Measurements from ENCODE around the gene CACNA2D1. TPM values are rescaled to one million over a fixed set of nuclear protein-coding genes. Genes with fewer than 3 reads are reported as not detected.

CACNA2D1 gene
- total RNA-seq, 2 experiments from 2014 or later = not detected

GRCh38 chr7:82335001-82335400, 108.6 kb downstream of the CACNA2D1 start:
- DNase-seq = no peak
- ChIA-PET CTCF (no interaction called here), POLR2A (no interaction called here)
- Mint-ChIP-seq H3K27me3 (no peaks in the 10 kb centered on the region), H3K4me3 (no peak overlapping the region), H3K36me3 (ENCODE audit: low read depth) (no peaks in the 10 kb centered on the region), H3K27ac (no peak overlapping the region), H3K4me1 (no peaks in the 10 kb centered on the region), H3K9me3 (no peaks in the 10 kb centered on the region)

DNA sequence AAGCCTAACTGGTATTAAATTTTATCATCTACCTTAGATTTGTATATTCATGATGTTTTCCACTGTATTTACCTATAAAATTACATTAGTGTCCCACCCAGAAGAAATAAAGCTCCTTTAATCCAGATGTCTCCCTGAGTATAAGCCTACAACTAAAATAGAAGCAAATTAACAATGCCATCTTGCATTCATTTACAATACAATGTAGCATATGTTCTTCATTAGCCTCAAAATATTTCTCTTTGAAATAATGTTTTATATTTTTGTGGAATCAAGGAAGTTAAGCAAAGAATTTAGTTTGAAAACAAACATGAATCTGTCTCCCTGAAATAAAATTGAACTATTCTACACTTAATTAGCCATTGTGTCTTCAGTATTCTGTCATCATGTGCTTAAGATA, 112.3 kb downstream of the CACNA2D1 start:
- no peaks in the 10 kb centered on the region for H3K36me3 Mint-ChIP-seq (ENCODE audit: low read depth)
- H3K9me3 Mint-ChIP-seq = no peaks in the 10 kb centered on the region
- no peaks in the 10 kb centered on the region for H3K27me3 Mint-ChIP-seq
- no peak for DNase-seq
- no peak overlapping the region for H3K4me3 Mint-ChIP-seq
- CTCF ChIA-PET = no interaction called here
- POLR2A ChIA-PET = no interaction called here
- no peak overlapping the region for H3K27ac Mint-ChIP-seq
- no peaks in the 10 kb centered on the region for H3K4me1 Mint-ChIP-seq

- H3K4me1 Mint-ChIP-seq = no peaks in the 10 kb centered on the region
- no peaks in the 10 kb centered on the region for H3K36me3 Mint-ChIP-seq (ENCODE audit: low read depth)
- no peak overlapping the region for H3K4me3 Mint-ChIP-seq
- H3K27ac Mint-ChIP-seq = no peak overlapping the region
- DNase-seq = no peak
- H3K9me3 Mint-ChIP-seq = peaks cover under 1% of the 10 kb centered on the region
- ChIA-PET CTCF (no interaction called here), POLR2A (no interaction called here)
- H3K27me3 Mint-ChIP-seq = no peaks in the 10 kb centered on the region
These were observed 112.8 kb downstream of the CACNA2D1 start for GRCh38 chr7:82330706-82331215.

GRCh38 chr7:82327898-82328297, 115.7 kb downstream of the CACNA2D1 start:
- CTCF ChIA-PET = no interaction called here
- POLR2A ChIA-PET = no interaction called here
- Mint-ChIP-seq H3K9me3 (peaks cover 4% of the 10 kb centered on the region), H3K4me3 (no peak overlapping the region), H3K27ac (no peak overlapping the region), H3K36me3 (ENCODE audit: low read depth) (no peaks in the 10 kb centered on the region), H3K4me1 (no peaks in the 10 kb centered on the region), H3K27me3 (no peaks in the 10 kb centered on the region)
- DNase-seq = no peak

GRCh38 chr7:82325416-82325815, 118.2 kb downstream of the CACNA2D1 start:
- no peak overlapping the region for H3K27ac Mint-ChIP-seq
- no peak for DNase-seq
- H3K4me3 Mint-ChIP-seq = no peak overlapping the region
- H3K36me3 Mint-ChIP-seq (ENCODE audit: low read depth) = no peaks in the 10 kb centered on the region
- ChIA-PET POLR2A (no interaction called here), CTCF (no interaction called here)
- H3K4me1 Mint-ChIP-seq = no peaks in the 10 kb centered on the region
- peaks cover 8% of the 10 kb centered on the region for H3K9me3 Mint-ChIP-seq
- H3K27me3 Mint-ChIP-seq = no peaks in the 10 kb centered on the region

- ChIA-PET CTCF (interaction anchor here (0.6 kb wide), 1 partner anchor 111 kb away, joined by 3 read pairs; no protein-coding TSS in a partner anchor), POLR2A (no interaction called here)
- no peak for DNase-seq
- H3K36me3 Mint-ChIP-seq (ENCODE audit: low read depth) = no peaks in the 10 kb centered on the region
- H3K27ac Mint-ChIP-seq = no peak overlapping the region
- H3K4me1 Mint-ChIP-seq = no peaks in the 10 kb centered on the region
- H3K9me3 Mint-ChIP-seq = peaks cover 8% of the 10 kb centered on the region
- no peak overlapping the region for H3K4me3 Mint-ChIP-seq
- H3K27me3 Mint-ChIP-seq = no peaks in the 10 kb centered on the region
These were observed 119.8 kb downstream of the CACNA2D1 start for GRCh38 chr7:82323806-82324205.

GRCh38 chr7:82319674-82320118, 123.9 kb downstream of the CACNA2D1 start:
- peaks cover 7% of the 10 kb centered on the region for H3K9me3 Mint-ChIP-seq
- H3K4me3 Mint-ChIP-seq = no peak overlapping the region

DNA sequence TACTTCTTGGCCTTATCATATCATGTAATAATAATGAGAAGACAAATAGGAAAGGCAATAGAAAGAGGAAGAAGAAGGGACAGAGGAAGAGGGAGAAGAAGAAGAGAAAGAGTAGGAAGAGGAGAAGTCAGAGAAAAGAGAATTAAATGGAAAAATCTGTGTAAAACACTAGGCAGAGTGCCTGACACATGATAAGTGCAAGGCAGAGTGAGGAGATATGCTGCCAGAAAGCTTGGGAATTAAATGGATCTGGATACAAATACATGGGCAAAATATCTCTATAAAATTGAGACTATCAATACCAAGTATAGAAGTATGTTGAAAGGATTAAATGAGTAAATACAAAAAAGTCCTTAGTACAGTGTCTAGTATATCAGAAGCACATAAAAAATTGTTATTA, 124.8 kb downstream of the CACNA2D1 start:
- DNase-seq = no peak
- Mint-ChIP-seq H3K36me3 (ENCODE audit: low read depth) (no peaks in the 10 kb centered on the region), H3K4me3 (no peak overlapping the region), H3K27me3 (no peaks in the 10 kb centered on the region), H3K9me3 (peaks cover 7% of the 10 kb centered on the region), H3K4me1 (no peaks in the 10 kb centered on the region), H3K27ac (no peak overlapping the region)
- ChIA-PET CTCF (no interaction called here), POLR2A (no interaction called here)

More at GRCh38 chr7:82319674-82320118, 123.9 kb downstream of the CACNA2D1 start:
- Mint-ChIP-seq H3K27me3 (no peaks in the 10 kb centered on the region), H3K27ac (no peak overlapping the region), H3K4me1 (no peaks in the 10 kb centered on the region), H3K36me3 (ENCODE audit: low read depth) (no peaks in the 10 kb centered on the region)
- CTCF ChIA-PET = no interaction called here
- no peak for DNase-seq
- POLR2A ChIA-PET = no interaction called here

DNA sequence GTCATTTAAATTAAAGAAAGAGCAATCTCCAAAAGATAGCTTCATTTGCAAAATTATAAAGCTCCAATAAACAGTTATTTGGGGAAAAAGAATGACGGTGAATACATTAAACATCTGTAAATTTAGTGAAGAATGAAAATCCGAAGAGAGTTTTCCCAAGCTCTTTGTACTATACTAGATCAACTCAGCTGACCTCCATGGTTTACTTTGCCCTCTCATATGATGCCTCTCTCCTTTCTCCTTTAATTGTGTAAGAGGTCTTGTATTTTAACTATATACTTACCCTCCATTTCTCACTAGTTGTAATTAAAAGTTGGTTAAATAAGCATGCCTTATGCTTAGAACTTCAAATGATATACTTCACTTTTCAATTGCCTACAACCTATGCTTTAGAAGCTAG, 125.8 kb downstream of the CACNA2D1 start:
- CTCF ChIA-PET = no interaction called here
- no peak for DNase-seq
- H3K9me3 Mint-ChIP-seq = peaks cover 4% of the 10 kb centered on the region
- no peak overlapping the region for H3K4me3 Mint-ChIP-seq
- no peaks in the 10 kb centered on the region for H3K4me1 Mint-ChIP-seq
- H3K27ac Mint-ChIP-seq = no peak overlapping the region
- no peaks in the 10 kb centered on the region for H3K27me3 Mint-ChIP-seq
- POLR2A ChIA-PET = no interaction called here
- no peaks in the 10 kb centered on the region for H3K36me3 Mint-ChIP-seq (ENCODE audit: low read depth)

- H3K4me1 Mint-ChIP-seq = no peaks in the 10 kb centered on the region
- no peak overlapping the region for H3K27ac Mint-ChIP-seq
- H3K9me3 Mint-ChIP-seq = peaks cover 4% of the 10 kb centered on the region
- H3K36me3 Mint-ChIP-seq (ENCODE audit: low read depth) = no peaks in the 10 kb centered on the region
- POLR2A ChIA-PET = no interaction called here
- CTCF ChIA-PET = no interaction called here
- no peaks in the 10 kb centered on the region for H3K27me3 Mint-ChIP-seq
- no peak for DNase-seq
- H3K4me3 Mint-ChIP-seq = no peak overlapping the region
These were observed 126.3 kb downstream of the CACNA2D1 start for GRCh38 chr7:82317257-82317721.

DNA sequence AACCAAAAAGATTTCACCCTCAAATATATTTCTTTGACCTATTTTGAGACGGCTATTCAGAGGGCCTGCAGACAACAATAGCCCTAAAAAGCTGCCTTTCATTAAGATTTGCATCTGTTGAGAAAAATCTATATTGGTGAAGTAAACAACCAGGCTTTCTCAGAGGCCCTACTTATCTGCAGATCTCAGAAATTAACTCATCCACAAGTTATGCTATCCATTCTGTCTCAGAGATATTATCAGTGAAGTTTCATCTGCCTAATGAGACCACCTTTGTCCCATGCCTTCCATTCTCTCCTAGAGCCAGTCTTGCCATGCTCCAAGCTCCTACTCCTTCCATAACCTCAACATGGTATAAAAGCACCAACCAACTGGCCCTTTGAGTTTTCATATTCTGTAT, 130.3 kb downstream of the CACNA2D1 start:
- H3K4me3 Mint-ChIP-seq = no peak overlapping the region
- ChIA-PET CTCF (no interaction called here), POLR2A (no interaction called here)
- H3K4me1 Mint-ChIP-seq = no peaks in the 10 kb centered on the region
- DNase-seq = no peak
- H3K36me3 Mint-ChIP-seq (ENCODE audit: low read depth) = no peaks in the 10 kb centered on the region
- no peak overlapping the region for H3K27ac Mint-ChIP-seq
- no peaks in the 10 kb centered on the region for H3K27me3 Mint-ChIP-seq
- peaks cover 2% of the 10 kb centered on the region for H3K9me3 Mint-ChIP-seq

DNA sequence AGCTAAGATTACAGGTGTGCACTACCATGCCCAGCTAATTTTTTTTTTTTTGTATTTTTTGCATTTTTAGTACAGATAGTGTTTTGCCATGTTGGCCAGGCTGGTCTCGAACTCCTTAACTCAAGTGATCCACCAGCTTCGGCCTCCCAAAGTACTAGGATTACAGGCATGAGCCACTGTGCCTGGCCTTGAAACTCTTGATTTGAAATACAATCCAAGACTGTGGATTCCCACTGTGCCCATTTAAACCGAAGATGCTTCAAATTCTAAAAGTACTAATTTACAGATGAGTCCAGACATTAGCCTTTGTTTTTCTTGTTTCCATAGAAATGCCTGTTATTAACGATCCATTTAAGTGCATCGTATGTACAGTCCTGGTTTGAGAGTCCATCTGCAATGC, 130.9 kb downstream of the CACNA2D1 start:
- Mint-ChIP-seq H3K9me3 (peaks cover 2% of the 10 kb centered on the region), H3K27me3 (no peaks in the 10 kb centered on the region), H3K4me3 (no peak overlapping the region), H3K36me3 (ENCODE audit: low read depth) (no peaks in the 10 kb centered on the region), H3K27ac (no peak overlapping the region), H3K4me1 (no peaks in the 10 kb centered on the region)
- ChIA-PET POLR2A (no interaction called here), CTCF (no interaction called here)
- no peak for DNase-seq

DNA sequence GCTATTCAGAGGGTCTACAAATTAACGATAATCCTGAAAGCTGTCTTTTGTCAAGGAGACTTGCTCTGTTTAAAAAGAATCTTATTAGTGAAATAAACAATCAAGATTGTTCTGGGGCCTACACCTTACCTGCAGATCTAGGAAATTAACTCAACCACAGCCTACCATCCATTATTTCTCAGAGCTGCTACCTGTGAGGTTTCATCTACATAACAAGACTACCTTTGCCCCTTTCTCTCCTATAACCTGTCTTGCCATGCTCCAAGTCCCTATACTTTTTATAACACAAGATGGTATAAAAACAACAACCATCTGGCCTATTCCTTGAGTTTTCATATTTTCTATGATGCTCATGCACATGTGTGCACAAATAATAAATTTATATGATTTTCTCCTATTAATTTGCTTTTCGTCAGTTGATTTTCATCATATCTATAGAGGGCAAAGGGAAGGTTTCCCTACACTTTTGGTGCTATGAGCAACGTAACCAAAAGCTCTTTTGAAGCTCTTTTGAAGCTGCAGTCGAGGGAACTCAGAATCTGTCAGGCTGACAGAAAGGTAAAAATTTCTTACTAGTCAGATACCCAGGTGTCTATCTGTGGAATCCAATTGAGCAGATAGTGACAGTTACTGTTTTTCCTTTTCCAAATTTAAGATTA, 138.1 kb downstream of the CACNA2D1 start:
- H3K36me3 Mint-ChIP-seq (ENCODE audit: low read depth) = no peaks in the 10 kb centered on the region

GRCh38 chr7:82294865-82295264, 148.7 kb downstream of the CACNA2D1 start:
- Mint-ChIP-seq H3K4me3 (no peak overlapping the region), H3K36me3 (ENCODE audit: low read depth) (no peaks in the 10 kb centered on the region), H3K27me3 (no peaks in the 10 kb centered on the region), H3K4me1 (no peaks in the 10 kb centered on the region), H3K27ac (no peak overlapping the region), H3K9me3 (no peaks in the 10 kb centered on the region)
- ChIA-PET POLR2A (no interaction called here), CTCF (no interaction called here)
- DNase-seq = no peak

More for the DNA sequence above, 138.1 kb downstream of the CACNA2D1 start:
- Mint-ChIP-seq H3K27ac (no peak overlapping the region), H3K9me3 (peaks cover 2% of the 10 kb centered on the region), H3K27me3 (no peaks in the 10 kb centered on the region), H3K4me1 (no peaks in the 10 kb centered on the region), H3K4me3 (no peak overlapping the region)
- DNase-seq = no peak
- CTCF ChIA-PET = no interaction called here
- POLR2A ChIA-PET = no interaction called here
